Upper lobe of right lung (tissue), 1 donor: ENCODE data around the gene MED27. TPM values are rescaled to one million over a fixed set of nuclear protein-coding genes. Genes with fewer than 3 reads are reported as not detected.

Experiments used
- ATAC-seq: fragments of 200-7000 bp; cut with Tn5 transposase; one replicate; pipeline ENCODE4 v1.9.1; 2020; ENCODE audit warnings: mild to moderate bottlenecking, moderate library complexity
- DNase-seq: peaks from one replicate; pipeline ENCODE4 v3.0.0-alpha.2; 2020
- H3K27ac ChIP-seq: fragments of 200-600 bp; one replicate; pipeline ENCODE4 v1.8.0; 2022
- H3K27me3 ChIP-seq: fragments of 200-600 bp; one replicate; pipeline ENCODE4 v1.8.0; 2022; ENCODE audit warnings: mild to moderate bottlenecking
- H3K36me3 ChIP-seq: fragments of 200-600 bp; one replicate; pipeline ENCODE4 v1.8.0; 2022
- H3K4me1 ChIP-seq: fragments of 200-600 bp; one replicate; pipeline ENCODE4 v1.8.0; 2022
- H3K4me3 ChIP-seq: fragments of 200-600 bp; one replicate; pipeline ENCODE4 v1.8.0; 2022; ENCODE audit warnings: mild to moderate bottlenecking
- H3K9me3 ChIP-seq: fragments of 200-600 bp; one replicate; pipeline ENCODE4 v1.8.0; 2022
- CTCF ChIP-seq: fragments of 200-600 bp; IDR thresholded peaks from one replicate; pipeline ENCODE4 v1.8.0; 2022; ENCODE audit warnings: antibody characterized with exemption
- intact Hi-C: fragments of 100-400 bp; cut with DNase I; formaldehyde crosslinking; loops from one replicate; pipeline ENCODE4 v1.11.0; 2022
- total RNA-seq: library from RNA; stranded (reverse); fragmentation: NEBNext Ultra II Directional; extraction: Animal tissue kit (Norgen Biotek cat#: 25700); gene quantifications from one replicate; pipeline ENCODE4 v1.2.1, GENCODE V29; 2021
- donor health status: DM: no; HTN: yes; CAD: no; lungs with severe emphysema.

The MED27 gene
- total RNA-seq, 1 donor from 2014 or later = 14.2 TPM

- H3K4me3 ChIP-seq = no peak overlapping the region
- H3K36me3 ChIP-seq = no peaks in the 10 kb centered on the region
- no peak for TF ChIP-seq CTCF
- H3K9me3 ChIP-seq = no peaks in the 10 kb centered on the region
- intact Hi-C loops = no loop called here
- no peaks in the 10 kb centered on the region for H3K27me3 ChIP-seq
- peaks cover 4% of the 10 kb centered on the region for H3K4me1 ChIP-seq
- peak; percentile 49 for DNase-seq
- no peak for ATAC-seq
- no peak overlapping the region for H3K27ac ChIP-seq
Observed at GRCh38 chr9:131872702-131873101, 207.0 kb downstream of the MED27 start.

- peaks cover 4% of the 10 kb centered on the region for H3K4me1 ChIP-seq
- H3K9me3 ChIP-seq = no peaks in the 10 kb centered on the region
- TF ChIP-seq CTCF = no peak
- intact Hi-C loops = no loop called here
- no peaks in the 10 kb centered on the region for H3K36me3 ChIP-seq
- no peak overlapping the region for H3K4me3 ChIP-seq
- peak; percentile 57 for DNase-seq
- no peak overlapping the region for H3K27ac ChIP-seq
- no peaks in the 10 kb centered on the region for H3K27me3 ChIP-seq
- no peak for ATAC-seq
Observed at GRCh38 chr9:131872006-131872405, 207.7 kb downstream of the MED27 start.

- H3K9me3 ChIP-seq = no peaks in the 10 kb centered on the region
- intact Hi-C loops = no loop called here
- H3K27me3 ChIP-seq = no peaks in the 10 kb centered on the region
- no peaks in the 10 kb centered on the region for H3K36me3 ChIP-seq
- TF ChIP-seq CTCF = no peak
- ATAC-seq (no peak), DNase-seq (no peak)
- H3K4me3 ChIP-seq = no peak overlapping the region
- H3K4me1 ChIP-seq = peaks cover 4% of the 10 kb centered on the region
- no peak overlapping the region for H3K27ac ChIP-seq
Observed at GRCh38 chr9:131870156-131870555, 209.5 kb downstream of the MED27 start.

- TF ChIP-seq CTCF = no peak
- Histone ChIP-seq H3K4me3 (no peak overlapping the region), H3K4me1 (peaks cover 4% of the 10 kb centered on the region), H3K27ac (no peak overlapping the region), H3K9me3 (no peaks in the 10 kb centered on the region), H3K36me3 (no peaks in the 10 kb centered on the region), H3K27me3 (no peaks in the 10 kb centered on the region)
- ATAC-seq = no peak
- intact Hi-C loops = no loop called here
- DNase-seq = no peak
Observed at GRCh38 chr9:131869348-131869747, 210.3 kb downstream of the MED27 start.

- Histone ChIP-seq H3K9me3 (no peaks in the 10 kb centered on the region), H3K4me1 (peaks cover 4% of the 10 kb centered on the region), H3K36me3 (no peaks in the 10 kb centered on the region), H3K27me3 (no peaks in the 10 kb centered on the region), H3K4me3 (no peak overlapping the region), H3K27ac (no peak overlapping the region)
- no peak for TF ChIP-seq CTCF
- ATAC-seq (no peak), DNase-seq (no peak)
- intact Hi-C loops = no loop called here
Observed at GRCh38 chr9:131868766-131869165, 210.9 kb downstream of the MED27 start.

- TF ChIP-seq CTCF = no peak
- ATAC-seq (no peak), DNase-seq (no peak)
Observed at GRCh38 chr9:131867611-131868192, 212.0 kb downstream of the MED27 start.

More at GRCh38 chr9:131867611-131868192, 212.0 kb downstream of the MED27 start:
- H3K36me3 ChIP-seq = peaks cover under 1% of the 10 kb centered on the region
- no peaks in the 10 kb centered on the region for H3K27me3 ChIP-seq
- H3K4me3 ChIP-seq = no peak overlapping the region
- H3K4me1 ChIP-seq = peaks cover 4% of the 10 kb centered on the region
- no peaks in the 10 kb centered on the region for H3K9me3 ChIP-seq
- intact Hi-C loops = no loop called here
- H3K27ac ChIP-seq = no peak overlapping the region
